GM18858 (cell line): ENCODE measurements around the gene TPSB2.
"Not testable (repeated sequence)": the region's sequence is repeated elsewhere in the genome, so short reads cannot be mapped to it uniquely, and the experiment has no call there.

Source experiments
- ATAC-seq: cut with Tn5 transposase; IDR thresholded peaks from one replicate; pipeline ENCODE4 v1.9.1; 2021; ENCODE audit not compliant: unreplicated experiment

The TPSB2 gene

DNA sequence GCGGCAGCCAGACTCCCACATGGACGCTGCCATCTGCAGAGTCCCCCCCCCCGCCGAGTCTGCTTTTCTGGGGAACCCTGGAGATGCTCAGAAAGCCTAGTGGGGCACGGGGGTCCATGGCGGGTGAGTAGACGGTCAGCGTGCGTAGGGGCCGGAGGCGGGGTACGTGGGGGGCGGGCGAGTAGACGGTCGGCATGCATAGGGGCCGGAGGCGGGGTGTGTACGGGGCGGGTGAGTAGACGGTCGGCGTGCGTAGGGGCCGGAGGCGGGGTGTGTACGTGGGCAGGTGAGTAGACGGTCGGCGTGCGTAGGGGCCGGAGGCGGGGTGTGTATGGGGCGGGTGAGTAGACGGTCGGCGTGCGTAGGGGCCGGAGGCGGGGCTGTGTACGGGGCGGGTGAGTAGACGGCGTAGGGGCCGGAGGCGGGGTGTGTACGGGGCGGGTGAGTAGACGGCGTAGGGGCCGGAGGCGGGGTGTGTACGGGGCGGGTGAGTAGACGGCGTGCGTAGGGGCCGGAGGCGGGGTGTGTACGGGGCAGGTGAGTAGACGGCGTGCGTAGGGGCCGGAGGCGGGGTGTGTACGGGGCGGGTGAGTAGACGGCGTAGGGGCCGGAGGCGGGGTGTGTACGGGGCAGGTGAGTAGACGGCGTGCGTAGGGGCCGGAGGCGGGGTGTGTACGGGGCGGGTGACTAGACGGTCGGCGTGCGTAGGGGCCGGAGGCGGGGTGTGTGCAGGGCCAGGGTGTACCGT lies 44.4 kb downstream of the TPSB2 start:
- not testable (repeated sequence) for ATAC-seq

DNA sequence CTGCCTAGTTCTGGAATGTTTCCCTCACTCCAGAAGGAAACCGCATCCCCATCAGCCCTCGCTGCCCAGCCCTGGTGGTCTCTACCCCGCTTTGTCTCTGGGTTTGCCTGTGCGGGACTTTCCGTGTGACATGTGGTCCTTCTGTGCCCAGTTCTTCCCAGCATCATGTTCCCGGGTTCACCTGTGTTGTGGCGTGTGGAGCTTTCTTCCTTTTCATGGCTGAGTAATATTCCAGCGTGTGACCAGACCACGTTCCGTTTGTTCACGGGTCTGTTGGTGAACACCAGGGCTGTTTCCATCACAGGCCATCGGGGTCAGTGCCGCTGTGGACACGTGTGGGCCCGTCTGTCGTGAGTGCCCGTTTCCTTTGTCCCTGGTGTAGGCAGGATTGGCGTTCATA lies 45.0 kb downstream of the TPSB2 start:
- no peak for ATAC-seq

DNA sequence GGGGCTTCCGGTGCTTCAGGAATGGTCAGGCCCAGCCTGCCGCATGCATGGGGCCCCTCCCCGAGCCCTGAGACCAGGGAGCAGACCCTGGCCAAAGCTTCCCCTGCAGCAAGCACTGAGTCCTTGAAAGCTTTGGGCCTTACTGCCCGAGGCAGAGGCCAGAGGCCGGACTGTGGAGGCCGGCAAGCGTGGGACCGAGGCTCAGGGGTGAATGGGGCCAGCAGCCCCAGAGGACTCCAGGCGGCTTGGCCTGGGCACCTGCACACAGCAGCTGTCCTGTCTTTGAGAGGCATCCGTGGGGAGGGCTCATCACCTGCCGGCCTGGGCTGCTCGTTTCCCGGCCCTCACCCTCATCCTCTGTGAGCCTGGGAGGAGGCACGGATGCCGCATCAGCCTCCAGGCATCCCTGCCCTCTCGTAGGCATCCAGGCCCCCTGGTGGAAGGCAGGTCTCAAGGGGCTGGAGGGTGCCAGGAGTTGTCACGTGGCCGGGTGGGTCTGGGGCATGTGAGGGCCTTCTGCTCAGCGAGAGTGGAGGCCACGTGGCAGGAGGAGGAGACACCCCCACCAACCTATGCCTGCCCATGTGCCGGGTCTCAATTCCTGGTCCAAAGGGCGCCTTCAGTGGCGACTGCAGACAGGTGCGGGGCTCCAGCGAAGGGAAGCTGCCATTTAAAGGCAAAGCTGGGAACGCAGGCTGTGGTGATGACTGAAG lies 45.7 kb downstream of the TPSB2 start:
- no peak for ATAC-seq

DNA sequence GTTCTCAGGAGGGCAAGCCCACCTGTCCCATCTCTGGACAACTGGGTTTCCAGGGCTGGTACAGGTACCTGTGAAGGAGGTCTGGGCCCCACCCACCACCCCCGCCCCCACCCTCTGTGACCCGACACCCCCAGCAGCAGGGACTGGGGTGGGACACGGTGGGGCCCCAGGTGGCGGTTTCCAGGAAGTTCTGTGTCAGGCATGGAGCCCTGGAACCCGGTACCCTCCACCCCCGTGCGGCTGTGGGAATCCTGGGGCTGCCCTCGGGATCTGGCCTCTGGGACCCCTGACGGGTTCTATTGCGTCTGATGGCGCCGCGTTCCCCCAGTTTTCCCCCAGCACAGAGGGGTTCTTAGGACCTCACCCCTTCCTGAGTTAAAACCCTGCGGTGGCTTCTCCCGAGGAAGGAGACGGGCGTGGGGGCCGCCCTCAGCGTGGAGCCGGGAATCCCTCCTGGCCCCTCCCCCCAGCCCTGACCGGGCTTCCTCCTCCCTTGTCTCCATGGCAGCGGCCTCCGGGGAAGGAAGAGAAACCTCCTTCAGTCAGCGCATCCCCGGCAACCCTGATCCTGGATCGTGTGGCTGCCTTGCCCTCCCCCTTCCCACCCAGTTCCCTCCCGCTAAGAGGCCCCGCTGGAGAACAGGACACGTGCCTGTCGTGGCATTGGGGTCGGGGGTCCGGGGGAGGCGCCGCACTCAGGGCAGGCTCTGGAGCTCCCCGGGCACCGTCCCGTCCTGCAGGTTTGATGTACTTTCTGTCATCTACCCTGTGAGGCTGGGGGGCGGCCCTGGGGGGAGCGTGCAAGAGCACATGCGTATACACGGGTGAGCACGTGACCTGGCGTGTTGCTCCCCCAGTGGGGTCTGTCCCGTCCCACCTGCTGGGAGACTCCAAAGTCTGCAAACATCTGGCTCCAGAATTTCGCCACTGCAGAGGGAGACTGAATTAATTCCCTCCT lies 46.8 kb downstream of the TPSB2 start:
- no peak for ATAC-seq

DNA sequence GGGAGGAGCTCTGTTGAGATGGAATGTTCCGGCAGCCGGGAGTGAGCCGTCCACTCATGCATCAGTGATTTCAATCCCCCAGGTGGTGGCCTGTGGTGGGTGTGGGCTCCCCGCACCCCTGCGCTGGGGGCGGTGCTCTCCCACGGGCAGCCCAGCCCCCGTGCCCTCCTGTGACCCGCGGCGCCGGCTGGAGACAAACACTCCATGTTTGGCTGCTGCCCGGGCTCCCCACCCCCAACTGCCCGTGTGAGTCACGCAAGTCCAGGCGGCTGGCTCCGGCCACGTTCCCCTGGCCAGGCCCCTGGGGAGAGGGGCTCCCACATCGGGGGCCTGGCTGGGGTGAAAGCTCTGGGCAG lies 47.7 kb downstream of the TPSB2 start:
- no peak for ATAC-seq

DNA sequence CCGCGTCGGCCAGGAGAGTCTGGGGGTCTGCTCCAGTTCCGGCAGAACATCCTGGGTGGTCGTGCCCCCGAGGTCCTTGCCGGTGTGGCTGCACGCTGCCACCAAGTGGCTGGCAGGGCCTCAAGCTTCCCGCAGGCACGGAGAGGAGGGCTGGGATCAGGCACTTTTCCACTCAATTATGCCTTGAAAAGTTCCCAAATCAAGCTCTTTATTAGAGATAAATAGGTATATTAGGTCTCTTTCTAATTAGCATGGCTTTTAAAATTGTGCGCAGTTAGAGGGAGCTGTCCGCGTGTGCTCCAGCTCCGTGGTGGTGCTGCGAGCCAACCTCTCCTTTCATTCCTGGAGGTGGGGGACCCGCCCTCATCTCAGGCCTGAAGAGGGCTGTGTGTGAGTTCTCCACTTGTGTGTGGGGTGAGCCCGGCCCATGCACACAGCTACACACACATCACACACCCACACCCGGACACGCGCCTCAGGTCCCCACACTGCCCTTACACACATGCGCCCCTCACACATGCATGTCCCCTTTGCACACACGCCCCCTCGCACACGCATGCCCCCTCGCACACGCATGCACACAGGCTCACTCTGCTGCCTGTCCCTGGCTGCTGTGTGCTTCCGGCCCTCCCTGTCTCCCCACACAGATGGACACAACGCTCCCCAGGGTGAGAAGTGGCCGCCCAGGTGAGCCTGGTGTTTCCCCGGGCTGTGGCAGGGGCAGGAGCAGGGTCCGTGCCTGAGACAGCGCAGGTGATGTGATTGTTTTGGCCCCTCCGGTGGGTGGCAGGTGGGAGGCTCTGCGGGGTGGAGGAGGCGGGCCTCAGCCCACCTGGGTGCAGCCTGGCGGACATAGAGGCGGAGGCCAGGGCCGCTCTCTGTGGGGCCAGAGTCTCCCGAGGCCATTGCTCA lies 48.3 kb downstream of the TPSB2 start:
- no peak for ATAC-seq

DNA sequence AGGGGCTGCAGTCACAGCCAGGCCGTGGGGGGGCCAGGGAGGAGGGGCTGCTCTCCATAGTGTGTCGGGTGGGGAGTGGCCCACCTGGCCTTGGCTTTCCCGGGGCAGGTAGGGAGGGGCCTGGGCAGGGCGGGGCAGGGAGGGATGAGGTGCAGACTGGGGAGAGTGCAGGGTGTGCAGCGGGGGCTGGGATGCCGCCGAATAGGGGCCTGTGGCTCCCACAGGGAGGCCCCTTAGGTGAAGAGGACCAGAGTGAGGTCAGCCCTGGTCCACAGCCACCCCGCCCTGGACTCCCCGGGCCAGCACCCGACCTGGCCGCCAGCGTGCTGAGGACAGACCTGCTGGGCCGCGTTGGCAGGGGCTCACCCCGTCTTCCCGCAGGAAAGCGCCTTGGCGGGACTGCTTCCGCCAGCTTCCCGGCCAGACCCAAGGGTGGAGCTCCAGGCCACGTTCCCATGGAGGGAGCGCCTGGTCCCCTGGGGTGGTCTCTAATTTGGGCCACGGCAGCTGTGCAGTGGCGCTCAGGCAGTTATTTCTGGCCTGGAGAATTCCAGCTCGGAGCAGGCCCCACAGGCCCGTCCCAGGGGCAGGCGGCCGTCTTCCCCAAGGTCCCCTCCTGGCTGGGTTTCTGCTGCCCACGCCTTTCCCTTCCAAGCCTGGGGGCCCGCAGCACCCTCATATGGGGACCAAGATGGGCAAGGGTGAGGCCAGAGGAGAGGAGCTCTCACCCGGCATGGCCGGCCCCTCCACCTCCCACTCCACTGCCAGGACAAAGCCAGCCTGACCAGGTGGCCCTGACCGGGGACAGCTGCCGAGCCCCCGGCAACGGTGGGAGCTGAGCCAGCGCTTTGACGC lies 49.2 kb downstream of the TPSB2 start:
- ATAC-seq: no peak
